ENCODE data around the gene IFI27L1. TPM values are rescaled to one million over a fixed set of nuclear protein-coding genes. Genes with fewer than 3 reads are reported as not detected.

IFI27L1 gene
- total and polyA plus RNA-seq, 2 of the 13 experiments (the other 11 are each of a cell fraction or from before 2014, with no cell fraction given) = 11.9 to 19.0 TPM

GRCh38 chr14:94093418-94093817 lies 12.3 kb downstream of the IFI27L1 start:
- peaks cover 14% of the 10 kb centered on the region for H3K4me1 ChIP-seq (ENCODE audit: insufficient read depth, low read length)
- FAIRE-seq (no peak), ATAC-seq (peak; percentile 52; the same call in 2 of the 3 replicates), DNase-seq (ENCODE audit: low spot score) (no peak)
- H3K27ac ChIP-seq (ENCODE audit: extremely low read length, insufficient read depth, low read length) = no peak overlapping the region
- POLR2A ChIA-PET = interaction anchor here (2.0 kb wide), 1 partner anchor 12 kb away, joined by 6 read pairs; the partner anchor contains the start of genes DDX24 and IFI27L1
- no peaks in the 10 kb centered on the region for H3K9me3 ChIP-seq (ENCODE audit: low read length)
- CTCF ChIA-PET (ENCODE audit: low intra/inter-chr PET ratio, low total read pairs) = no interaction called here
- no peaks in the 10 kb centered on the region for H3K79me2 ChIP-seq (ENCODE audit: insufficient read depth, low read length)
- in situ Hi-C loops (cut with HindIII; ENCODE audit: extremely low pct_ligation_motif_present, low pct_unique_long_range_greater_than_20kb) (no loop called here), intact Hi-C loops (cut with micrococcal nuclease; ENCODE audit: unreplicated experiment) (no loop called here)
- no peaks in the 10 kb centered on the region for H3K27me3 ChIP-seq (ENCODE audit: control insufficient read depth in 1 of 2, insufficient read depth in 2 of 2, low read length in 2 of 2)
- H3K4me2 ChIP-seq (ENCODE audit: low read depth, low read length) = peak overlapping the region; percentile 34
- H2AFZ ChIP-seq (ENCODE audit: low read length) = no peak overlapping the region
- BruUV-seq (replicated peaks) = no TSS peak
- H4K20me1 ChIP-seq (ENCODE audit: insufficient read depth, low read length) = no peaks in the 10 kb centered on the region
- WGBS (ENCODE audit: low lambda C conversion rate) = 100% methylated on average over 2 of the region's 2 CpGs
- no peak overlapping the region for H3K9ac ChIP-seq (ENCODE audit: insufficient read depth, low read depth, low read length)
- 0 out of 5 replicates have a peak, but pooled peaks cover 0 to 6% of the 10 kb centered on the region in 2 experiments for H3K36me3 ChIP-seq (replicated peaks in 1 of 2; ENCODE audit: control insufficient read depth in 1 of 2, insufficient read depth in 2 of 2, low read length in 2 of 2)
- H3K4me3 ChIP-seq (replicated peaks in 1 of 3; ENCODE audit: insufficient read depth in 1 of 3, low read depth in 2 of 3, low read length in 3 of 3) = no peak overlapping the region
- TF ChIP-seq, protein P1, sequence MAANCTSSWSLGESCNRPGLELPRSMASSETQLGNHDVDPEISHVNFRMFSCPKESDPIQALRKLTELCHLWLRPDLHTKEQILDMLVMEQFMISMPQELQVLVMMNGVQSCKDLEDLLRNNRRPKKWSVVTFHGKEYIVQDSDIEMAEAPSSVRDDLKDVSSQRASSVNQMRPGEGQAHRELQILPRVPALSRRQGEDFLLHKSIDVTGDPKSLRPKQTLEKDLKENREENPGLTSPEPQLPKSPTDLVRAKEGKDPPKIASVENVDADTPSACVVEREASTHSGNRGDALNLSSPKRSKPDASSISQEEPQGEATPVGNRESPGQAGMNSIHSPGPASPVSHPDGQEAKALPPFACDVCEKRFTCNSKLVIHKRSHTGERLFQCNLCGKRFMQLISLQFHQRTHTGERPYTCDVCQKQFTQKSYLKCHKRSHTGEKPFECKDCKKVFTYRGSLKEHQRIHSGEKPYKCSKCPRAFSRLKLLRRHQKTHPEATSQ (CRISPR knock-in tag; IDR thresholded peaks at IDR 0.05; ENCODE audit: borderline replicate concordance) = no peak
- TF ChIP-seq ZNF335 (CRISPR knock-in tag; IDR thresholded peaks at IDR 0.05) (no peak), LCORL (IDR thresholded peaks at IDR 0.05) (no peak), LCORL (CRISPR knock-in tag; IDR thresholded peaks at IDR 0.05) (no peak), ZNF552 (CRISPR knock-in tag; IDR thresholded peaks at IDR 0.05; ENCODE audit: borderline replicate concordance) (no peak), HOXA7 (CRISPR knock-in tag; IDR thresholded peaks at IDR 0.05) (no peak), HNRNPUL1 (IDR thresholded peaks at IDR 0.05; ENCODE audit: low read depth, low read length) (no peak), SAP130 (CRISPR knock-in tag; IDR thresholded peaks at IDR 0.05; ENCODE audit: low read depth) (0 out of 2 replicates have a peak, but pooled peaks have one; percentile 10), ZMYM4 (CRISPR knock-in tag; IDR thresholded peaks at IDR 0.05) (peak; percentile 46; the same call in 1 of the 2 replicates), ZMAT3 (CRISPR knock-in tag; conservative IDR thresholded peaks at IDR 0.05) (no peak), ZNF33B (CRISPR knock-in tag; IDR thresholded peaks at IDR 0.05) (no peak), HNRNPLL (IDR thresholded peaks at IDR 0.05; ENCODE audit: low read depth, low read length, poor library complexity, severe bottlenecking) (no peak), SALL1 (CRISPR knock-in tag; IDR thresholded peaks at IDR 0.05) (0 out of 2 replicates have a peak, but pooled peaks have one; percentile 19), E2F1 (CRISPR knock-in tag; IDR thresholded peaks at IDR 0.05) (no peak), SNRNP70 (IDR thresholded peaks at IDR 0.05; ENCODE audit: low read depth, low read length) (no peak), E2F5 (CRISPR knock-in tag; conservative IDR thresholded peaks at IDR 0.05) (no peak), ETV5 (CRISPR knock-in tag; IDR thresholded peaks at IDR 0.05; ENCODE audit: borderline replicate concordance) (peak; percentile 26; the same call in 1 of the 2 replicates), MTA3 (CRISPR knock-in tag; IDR thresholded peaks at IDR 0.05) (no peak)
- TF ChIP-seq, protein P2, sequence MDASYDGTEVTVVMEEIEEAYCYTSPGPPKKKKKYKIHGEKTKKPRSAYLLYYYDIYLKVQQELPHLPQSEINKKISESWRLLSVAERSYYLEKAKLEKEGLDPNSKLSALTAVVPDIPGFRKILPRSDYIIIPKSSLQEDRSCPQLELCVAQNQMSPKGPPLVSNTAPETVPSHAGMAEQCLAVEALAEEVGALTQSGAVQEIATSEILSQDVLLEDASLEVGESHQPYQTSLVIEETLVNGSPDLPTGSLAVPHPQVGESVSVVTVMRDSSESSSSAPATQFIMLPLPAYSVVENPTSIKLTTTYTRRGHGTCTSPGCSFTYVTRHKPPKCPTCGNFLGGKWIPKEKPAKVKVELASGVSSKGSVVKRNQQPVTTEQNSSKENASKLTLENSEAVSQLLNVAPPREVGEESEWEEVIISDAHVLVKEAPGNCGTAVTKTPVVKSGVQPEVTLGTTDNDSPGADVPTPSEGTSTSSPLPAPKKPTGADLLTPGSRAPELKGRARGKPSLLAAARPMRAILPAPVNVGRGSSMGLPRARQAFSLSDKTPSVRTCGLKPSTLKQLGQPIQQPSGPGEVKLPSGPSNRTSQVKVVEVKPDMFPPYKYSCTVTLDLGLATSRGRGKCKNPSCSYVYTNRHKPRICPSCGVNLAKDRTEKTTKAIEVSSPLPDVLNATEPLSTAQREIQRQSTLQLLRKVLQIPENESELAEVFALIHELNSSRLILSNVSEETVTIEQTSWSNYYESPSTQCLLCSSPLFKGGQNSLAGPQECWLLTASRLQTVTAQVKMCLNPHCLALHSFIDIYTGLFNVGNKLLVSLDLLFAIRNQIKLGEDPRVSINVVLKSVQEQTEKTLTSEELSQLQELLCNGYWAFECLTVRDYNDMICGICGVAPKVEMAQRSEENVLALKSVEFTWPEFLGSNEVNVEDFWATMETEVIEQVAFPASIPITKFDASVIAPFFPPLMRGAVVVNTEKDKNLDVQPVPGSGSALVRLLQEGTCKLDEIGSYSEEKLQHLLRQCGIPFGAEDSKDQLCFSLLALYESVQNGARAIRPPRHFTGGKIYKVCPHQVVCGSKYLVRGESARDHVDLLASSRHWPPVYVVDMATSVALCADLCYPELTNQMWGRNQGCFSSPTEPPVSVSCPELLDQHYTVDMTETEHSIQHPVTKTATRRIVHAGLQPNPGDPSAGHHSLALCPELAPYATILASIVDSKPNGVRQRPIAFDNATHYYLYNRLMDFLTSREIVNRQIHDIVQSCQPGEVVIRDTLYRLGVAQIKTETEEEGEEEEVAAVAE (CRISPR knock-in tag; IDR thresholded peaks at IDR 0.05; ENCODE audit: borderline replicate concordance) = no peak
